ENCODE data around the gene EBF4.

DNA sequence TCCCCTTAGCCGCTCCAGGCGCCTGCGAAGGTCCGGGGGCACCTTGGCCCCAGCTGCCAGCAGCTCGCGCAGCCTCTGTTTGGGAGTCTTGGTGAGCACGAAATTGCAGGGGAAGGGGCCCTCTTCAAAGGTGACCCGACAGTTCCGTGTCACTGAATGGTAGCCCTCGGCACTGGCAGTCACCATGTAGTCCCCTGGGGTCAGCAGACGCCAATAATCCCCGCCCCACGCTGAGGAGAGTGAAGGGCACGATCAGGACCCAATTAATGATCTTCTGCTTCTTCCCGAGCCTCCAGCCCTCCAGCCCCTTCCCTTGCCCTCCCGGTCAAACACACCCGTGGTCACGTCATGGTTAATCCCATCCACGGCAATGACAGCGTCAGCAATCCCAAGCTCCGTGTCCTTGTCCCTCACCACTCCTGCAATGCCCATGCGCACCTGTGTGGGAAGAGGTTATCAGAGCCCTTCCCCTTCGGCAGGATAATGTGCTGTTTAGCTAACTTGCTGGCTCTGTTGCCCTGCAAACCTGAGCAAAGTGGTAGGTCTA lies 101.7 kb downstream of the EBF4 start:
- TF ChIP-seq, protein P1, sequence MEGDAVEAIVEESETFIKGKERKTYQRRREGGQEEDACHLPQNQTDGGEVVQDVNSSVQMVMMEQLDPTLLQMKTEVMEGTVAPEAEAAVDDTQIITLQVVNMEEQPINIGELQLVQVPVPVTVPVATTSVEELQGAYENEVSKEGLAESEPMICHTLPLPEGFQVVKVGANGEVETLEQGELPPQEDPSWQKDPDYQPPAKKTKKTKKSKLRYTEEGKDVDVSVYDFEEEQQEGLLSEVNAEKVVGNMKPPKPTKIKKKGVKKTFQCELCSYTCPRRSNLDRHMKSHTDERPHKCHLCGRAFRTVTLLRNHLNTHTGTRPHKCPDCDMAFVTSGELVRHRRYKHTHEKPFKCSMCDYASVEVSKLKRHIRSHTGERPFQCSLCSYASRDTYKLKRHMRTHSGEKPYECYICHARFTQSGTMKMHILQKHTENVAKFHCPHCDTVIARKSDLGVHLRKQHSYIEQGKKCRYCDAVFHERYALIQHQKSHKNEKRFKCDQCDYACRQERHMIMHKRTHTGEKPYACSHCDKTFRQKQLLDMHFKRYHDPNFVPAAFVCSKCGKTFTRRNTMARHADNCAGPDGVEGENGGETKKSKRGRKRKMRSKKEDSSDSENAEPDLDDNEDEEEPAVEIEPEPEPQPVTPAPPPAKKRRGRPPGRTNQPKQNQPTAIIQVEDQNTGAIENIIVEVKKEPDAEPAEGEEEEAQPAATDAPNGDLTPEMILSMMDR (conservative IDR thresholded peaks at IDR 0.05; ENCODE audit: low read length), result no peak
- no peak for TF ChIP-seq EZH2phosphoT487 (IDR thresholded peaks at IDR 0.05; ENCODE audit: borderline replicate concordance, low read depth, low read length)
